Measurements from ENCODE around the gene EFCAB3.
"Not testable (repeated sequence)": the region's sequence is repeated elsewhere in the genome, so short reads cannot be mapped to it uniquely, and the experiment has no call there.

EFCAB3 gene

DNA sequence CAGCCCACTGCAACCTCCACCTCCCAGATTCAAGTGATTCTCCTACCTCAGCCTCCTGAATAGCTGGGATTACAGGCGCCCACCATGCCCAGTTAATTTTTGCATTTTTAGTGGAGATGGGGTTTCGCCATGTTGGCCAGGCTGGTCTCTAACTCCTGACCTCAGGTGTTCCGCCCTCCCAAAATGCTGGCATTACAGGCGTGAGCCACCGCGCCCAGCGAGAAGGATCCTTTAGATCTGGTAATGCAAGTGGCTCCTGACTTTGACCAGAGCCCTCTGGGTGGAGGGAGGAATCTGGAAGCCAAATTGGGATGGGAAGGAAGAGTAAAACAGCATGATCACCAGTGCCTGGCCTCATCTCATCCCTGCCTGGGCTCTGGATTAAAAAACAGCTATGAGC, 84.9 kb downstream of the EFCAB3 start:
- ATAC-seq, DNase-seq: not testable (repeated sequence)
